Ishikawa (cell line): ENCODE measurements around the gene ARAF.

Experiments
- CEBPB ChIP-seq: IDR thresholded peaks from 2 replicates; pipeline ENCODE4 v1.6.1; 2012
- NFIC ChIP-seq: IDR thresholded peaks from 2 replicates; pipeline ENCODE4 v1.6.1; 2012

DNA sequence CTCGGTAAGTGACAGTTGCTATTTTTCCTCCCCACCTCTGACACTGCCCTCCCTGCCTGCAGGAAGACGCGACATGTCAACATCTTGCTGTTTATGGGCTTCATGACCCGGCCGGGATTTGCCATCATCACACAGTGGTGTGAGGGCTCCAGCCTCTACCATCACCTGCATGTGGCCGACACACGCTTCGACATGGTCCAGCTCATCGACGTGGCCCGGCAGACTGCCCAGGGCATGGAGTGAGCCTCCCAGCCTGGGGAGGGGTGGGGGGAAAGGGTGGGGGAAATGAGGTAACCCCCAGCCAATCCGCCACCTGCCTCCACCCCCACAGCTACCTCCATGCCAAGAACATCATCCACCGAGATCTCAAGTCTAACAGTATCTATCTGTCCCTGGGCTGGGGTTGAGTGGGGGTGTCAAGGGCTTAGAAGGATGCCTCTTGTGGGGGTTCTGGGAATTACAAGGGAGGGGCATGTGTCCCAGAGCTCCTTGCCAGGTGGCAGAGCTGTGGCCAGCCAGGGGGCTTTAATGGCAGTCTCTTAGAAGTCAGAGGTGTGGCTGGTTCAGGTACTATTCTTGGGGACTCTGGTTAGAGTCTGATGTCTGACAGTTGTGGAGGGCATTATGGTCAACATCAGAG, 7.8 kb downstream of the ARAF start:
- TF ChIP-seq NFIC: no peak
- TF ChIP-seq CEBPB: no peak
